T-cell (primary cell): Measurements from ENCODE around the gene MAP2K7. TPM values are rescaled to one million over a fixed set of nuclear protein-coding genes. Genes with fewer than 3 reads are reported as not detected.

Experiments
- ATAC-seq, 4 experiments: fragments of 200-7000 bp in 3 of 4; fragments of 150-1000 bp in 1 of 4; cut with Tn5 transposase; replicated peaks in 1 of 4; 1 replicate in 3 of 4; 2 replicates in 1 of 4; pipeline ENCODE4 v1.10.0; 2021; ENCODE audit warnings: moderate library complexity in 3 of 4, mild to moderate bottlenecking in 2 of 4, moderate number of reproducible peaks in 1 of 4
- CTCF ChIA-PET, 2 donors: fragments of 300-600 bp; sonication (Branson Sonifier 250); formaldehyde crosslinking; loops; one replicate each; lab custom pipeline; 2022; ENCODE audit warnings: antibody characterized with exemption in 2 of 2; lab: Charles Lee
- POLR2A ChIA-PET, 2 donors: fragments of 300-600 bp; sonication (Branson Sonifier 250); formaldehyde crosslinking; loops; one replicate each; lab custom pipeline; 2022; ENCODE audit warnings: antibody characterized with exemption in 2 of 2; lab: Charles Lee
- DNase-seq, 35 experiments: peaks; one replicate each; pipeline versions ENCODE4 v3.0.0 to v3.0.0-alpha.2; 2013 to 2023
- H3K27ac ChIP-seq: one replicate; pipeline ENCODE4 v1.5.1; 2013; ENCODE audit warnings: low read length
- H3K27me3 ChIP-seq, 2 experiments: replicated peaks in 1 of 2; 1 replicate in 1 of 2; 2 replicates in 1 of 2; pipeline versions ENCODE4 v1.6.1 to v1.7.0; 2013; ENCODE audit warnings: low read length in 1 of 2, mixed read lengths in 1 of 2; ENCODE audit not compliant: control insufficient read depth in 2 of 2, insufficient read depth in 2 of 2; ENCODE audit errors: extremely low read depth in 1 of 2
- H3K36me3 ChIP-seq, 2 donors: 1 replicate in 1 of 2; 2 replicates in 1 of 2; pipeline versions ENCODE4 v1.6.1 to v1.7.0; 2013; ENCODE audit warnings: low read length in 1 of 2; ENCODE audit not compliant: control insufficient read depth in 2 of 2, insufficient read depth in 1 of 2; ENCODE audit errors: extremely low read depth in 1 of 2
- H3K4me1 ChIP-seq, 2 experiments: 1 replicate in 1 of 2; 2 replicates in 1 of 2; pipeline versions ENCODE4 v1.6.1 to v1.7.0; 2013; ENCODE audit warnings: low read length in 2 of 2, mixed read lengths in 1 of 2; ENCODE audit not compliant: insufficient read depth in 2 of 2, control insufficient read depth in 1 of 2; ENCODE audit errors: extremely low read depth in 1 of 2
- H3K4me3 ChIP-seq, 2 donors: 1 replicate in 1 of 2; 2 replicates in 1 of 2; pipeline versions ENCODE4 v1.5.1 to v1.7.0; 2013; ENCODE audit warnings: mild to moderate bottlenecking in 2 of 2, low read length in 1 of 2, moderate library complexity in 1 of 2; ENCODE audit not compliant: control insufficient read depth in 1 of 2; ENCODE audit errors: extremely low read depth in 1 of 2
- H3K9me3 ChIP-seq: 2 replicates; pipeline ENCODE4 v1.7.0; 2013
- H3K27ac Mint-ChIP-seq, 2 donors: one replicate each; pipeline ENCODE4 v1.8.0; 2020 to 2021; ENCODE audit warnings: mild to moderate bottlenecking in 2 of 2, mixed read lengths in 2 of 2
- H3K27me3 Mint-ChIP-seq, 2 donors: one replicate each; pipeline ENCODE4 v1.8.0; 2021 to 2022; ENCODE audit warnings: mixed read lengths in 2 of 2
- H3K36me3 Mint-ChIP-seq: one replicate; pipeline ENCODE4 v1.8.0; 2021; ENCODE audit warnings: mixed read lengths
- H3K4me1 Mint-ChIP-seq, 3 donors: one replicate each; pipeline ENCODE4 v1.8.0; 2020 to 2022; ENCODE audit warnings: mixed read lengths in 3 of 3, mild to moderate bottlenecking in 1 of 3
- H3K4me3 Mint-ChIP-seq, 3 donors: one replicate each; pipeline ENCODE4 v1.8.0; 2020 to 2022; ENCODE audit warnings: mild to moderate bottlenecking in 3 of 3, mixed read lengths in 3 of 3, moderate library complexity in 3 of 3
- H3K9me3 Mint-ChIP-seq, 3 donors: one replicate each; pipeline ENCODE4 v1.8.0; 2020 to 2022; ENCODE audit warnings: mixed read lengths in 3 of 3
- WGBS: methylation state at CpG from one replicate; pipeline ENCODE4 v1.1.5; 2013; ENCODE audit warnings: missing lambda C conversion rate; ENCODE audit not compliant: insufficient coverage; 5-methylcytosine and 5-hydroxymethylcytosine counted together
- total RNA-seq, 35 experiments: library from RNA in 6 of 35; stranded (reverse) in 6 of 35; fragments of 120-200 nt in 1 of 35; gene quantifications; one replicate each; pipeline versions ENCODE4 v1.2.1 to v1.2.4 and lab custom pipeline; 2013 to 2026

MAP2K7 gene
- total RNA-seq, 5 donors from 2014 or later (not counting 1 experiment from before 2014, with no cell fraction given) = 68.1 to 93.1 (median 73.5) TPM

GRCh38 chr19:7912697-7913564 lies 9.3 kb downstream of the MAP2K7 start:
- Mint-ChIP-seq H3K4me3 (no peak overlapping the region), H3K9me3 (no peaks in the 10 kb centered on the region), H3K27ac (no peak overlapping the region), H3K36me3 (peaks cover 21% of the 10 kb centered on the region), H3K4me1 (peaks cover 2 to 15% (median 12%) of the 10 kb centered on the region in 3 donors), H3K27me3 (peaks cover 6 to 26% of the 10 kb centered on the region in 2 donors)
- H3K36me3 ChIP-seq = peaks cover 20 to 34% of the 10 kb centered on the region in 2 donors
- H3K9me3 ChIP-seq = no peaks in the 10 kb centered on the region
- POLR2A ChIA-PET = interaction anchor here in 1 of 2 donors (1.0 kb wide), 1 partner anchor 8 kb away, joined by 5 read pairs; the partner anchor contains the start of gene SNAPC2
- H3K4me1 ChIP-seq = peaks cover 6 to 33% of the 10 kb centered on the region in 2 experiments
- ATAC-seq (no peak), DNase-seq (no peak)
- 94% methylated on average over 22 of the region's 39 CpGs for WGBS
- H3K27me3 ChIP-seq = peaks cover 0 to 34% of the 10 kb centered on the region in 2 experiments
- H3K27ac ChIP-seq = no peak overlapping the region
- CTCF ChIA-PET = no interaction called here
- no peak overlapping the region for H3K4me3 ChIP-seq

GRCh38 chr19:7913652-7914051 lies 10.0 kb downstream of the MAP2K7 start:
- H3K36me3 Mint-ChIP-seq = peaks cover 21% of the 10 kb centered on the region
- DNase-seq (no peak), ATAC-seq (no peak)
- no peak overlapping the region for H3K4me3 ChIP-seq
- H3K27me3 Mint-ChIP-seq = peaks cover 6 to 33% of the 10 kb centered on the region in 2 donors
- no peak overlapping the region for H3K27ac ChIP-seq
- no peak overlapping the region for H3K27ac Mint-ChIP-seq
- H3K27me3 ChIP-seq = peaks cover 3 to 41% of the 10 kb centered on the region in 2 experiments
- H3K4me1 ChIP-seq = peaks cover 7 to 36% of the 10 kb centered on the region in 2 experiments
- ChIA-PET CTCF (no interaction called here), POLR2A (no interaction called here)
- H3K9me3 ChIP-seq = no peaks in the 10 kb centered on the region
- H3K4me1 Mint-ChIP-seq = peaks cover 6 to 20% (median 17%) of the 10 kb centered on the region in 3 donors
- WGBS = 82% methylated on average over 6 of the region's 10 CpGs
- peaks cover 20 to 30% of the 10 kb centered on the region in 2 donors for H3K36me3 ChIP-seq
- no peaks in the 10 kb centered on the region for H3K9me3 Mint-ChIP-seq
- no peak overlapping the region for H3K4me3 Mint-ChIP-seq

GRCh38 chr19:7914099-7914498 lies 10.4 kb downstream of the MAP2K7 start:
- Mint-ChIP-seq H3K4me1 (peaks cover 6 to 20% (median 17%) of the 10 kb centered on the region in 3 donors), H3K27me3 (peaks cover 6 to 33% of the 10 kb centered on the region in 2 donors), H3K9me3 (no peaks in the 10 kb centered on the region), H3K27ac (no peak overlapping the region), H3K4me3 (no peak overlapping the region), H3K36me3 (peaks cover 21% of the 10 kb centered on the region)
- Histone ChIP-seq H3K36me3 (peaks cover 19 to 30% of the 10 kb centered on the region in 2 donors), H3K4me1 (peaks cover 7 to 36% of the 10 kb centered on the region in 2 experiments), H3K9me3 (no peaks in the 10 kb centered on the region), H3K27me3 (peaks cover 3 to 46% of the 10 kb centered on the region in 2 experiments), H3K27ac (no peak overlapping the region), H3K4me3 (no peak overlapping the region)
- ATAC-seq (no peak), DNase-seq (no peak)
- no CpG with 5 or more reads among the region's 12 CpGs for WGBS
- POLR2A ChIA-PET = no interaction called here
- CTCF ChIA-PET = no interaction called here

GRCh38 chr19:7914598-7915045 lies 10.9 kb downstream of the MAP2K7 start, which contains the start of gene TGFBR3L:
Gene TGFBR3L, plus strand, starts transcription at chr19:7914830.
- CTCF ChIA-PET = no interaction called here
- Mint-ChIP-seq H3K36me3 (peaks cover 21% of the 10 kb centered on the region), H3K9me3 (no peaks in the 10 kb centered on the region), H3K4me1 (peaks cover 9 to 24% (median 20%) of the 10 kb centered on the region in 3 donors), H3K27me3 (peaks cover 7 to 33% of the 10 kb centered on the region in 2 donors), H3K4me3 (peak within 1 kb of the TSS; percentile 43 to 72 (median 58)), H3K27ac (peak within 1 kb of the TSS in 1 of 2 donors; percentile 27)
- DNase-seq (no peak), ATAC-seq (no peak)
- Histone ChIP-seq H3K27me3 (peaks cover 3 to 51% of the 10 kb centered on the region in 2 experiments), H3K4me1 (peaks cover 7 to 41% of the 10 kb centered on the region in 2 experiments), H3K27ac (no peak within 1 kb of the TSS), H3K36me3 (peaks cover 14 to 30% of the 10 kb centered on the region in 2 donors), H3K4me3 (peak within 1 kb of the TSS in 1 of 2 donors; percentile 38), H3K9me3 (no peaks in the 10 kb centered on the region)
- 92% methylated on average over 4 of the region's 12 CpGs for WGBS
- POLR2A ChIA-PET = no interaction called here

- H3K4me1 ChIP-seq = peaks cover 10 to 46% of the 10 kb centered on the region in 2 experiments
- Mint-ChIP-seq H3K27me3 (peaks cover 10 to 38% of the 10 kb centered on the region in 2 donors), H3K4me3 (peak overlapping the region; percentile 43 to 72 (median 58)), H3K9me3 (no peaks in the 10 kb centered on the region), H3K36me3 (peaks cover 20% of the 10 kb centered on the region), H3K27ac (peak overlapping the region in 1 of 2 donors; percentile 27), H3K4me1 (peaks cover 16 to 30% (median 26%) of the 10 kb centered on the region in 3 donors)
- H3K27ac ChIP-seq = no peak overlapping the region
- H3K27me3 ChIP-seq = peaks cover 3 to 54% of the 10 kb centered on the region in 2 experiments
- no peak for ATAC-seq
- ChIA-PET POLR2A (interaction anchor here in 1 of 2 donors (1.0 kb wide), 1 partner anchor 11 kb away, joined by 4 read pairs; the partner anchor contains the start of gene MAP2K7), CTCF (no interaction called here)
- peaks cover 9 to 23% of the 10 kb centered on the region in 2 donors for H3K36me3 ChIP-seq
- no peaks in the 10 kb centered on the region for H3K9me3 ChIP-seq
- no peak for DNase-seq
- 53% methylated on average over 19 of the region's 24 CpGs for WGBS
- H3K4me3 ChIP-seq = peak overlapping the region; percentile 31 to 38
Measured at GRCh38 chr19:7915250-7916102, 11.8 kb downstream of the MAP2K7 start.
